Osteocyte (in vitro differentiated cells): ENCODE data around the gene HLA-B. TPM values are rescaled to one million over a fixed set of nuclear protein-coding genes. Genes with fewer than 3 reads are reported as not detected.

ENCODE experiments used
- DNase-seq: peaks from one replicate; pipeline ENCODE4 v3.0.0; 2021; ENCODE audit warnings: mixed read lengths; ENCODE audit not compliant: unreplicated experiment; ENCODE audit errors: extremely low spot score
- H3K27ac Mint-ChIP-seq: one replicate; pipeline ENCODE4 v1.8.0; 2021; ENCODE audit warnings: mild to moderate bottlenecking, mixed read lengths; ENCODE audit not compliant: unreplicated experiment
- H3K27me3 Mint-ChIP-seq: one replicate; pipeline ENCODE4 v1.8.0; 2021; ENCODE audit warnings: mixed read lengths; ENCODE audit not compliant: unreplicated experiment
- H3K36me3 Mint-ChIP-seq: one replicate; pipeline ENCODE4 v1.8.0; 2021; ENCODE audit warnings: mixed read lengths; ENCODE audit not compliant: unreplicated experiment
- H3K4me1 Mint-ChIP-seq: one replicate; pipeline ENCODE4 v1.8.0; 2021; ENCODE audit warnings: mixed read lengths; ENCODE audit not compliant: unreplicated experiment
- H3K4me3 Mint-ChIP-seq: one replicate; pipeline ENCODE4 v1.8.0; 2021; ENCODE audit warnings: mild to moderate bottlenecking, moderate library complexity, mixed read lengths; ENCODE audit not compliant: unreplicated experiment
- H3K9me3 Mint-ChIP-seq: one replicate; pipeline ENCODE4 v1.8.0; 2021; ENCODE audit warnings: mixed read lengths; ENCODE audit not compliant: unreplicated experiment
- CTCF ChIP-seq: fragments of 200-600 bp; sonication (generic); IDR thresholded peaks from 2 replicates; pipeline ENCODE4 v1.5.0; 2021; ENCODE audit warnings: antibody characterized with exemption, mild to moderate bottlenecking, moderate library complexity
- total RNA-seq: library from RNA; stranded (reverse); gene quantifications from 2 replicates; pipeline ENCODE4 v1.2.1, GENCODE V29; 2021

HLA-B gene
- total RNA-seq, 1 donor from 2014 or later, result 642 TPM

- Mint-ChIP-seq H3K9me3 (peaks cover 10% of the 10 kb centered on the region), H3K27me3 (peaks cover 88% of the 10 kb centered on the region), H3K36me3 (peaks cover 4% of the 10 kb centered on the region), H3K4me3 (no peak overlapping the region), H3K4me1 (peaks cover 7% of the 10 kb centered on the region), H3K27ac (no peak overlapping the region)
- DNase-seq, result no peak
- no peak for TF ChIP-seq CTCF
These were observed 11.5 kb upstream of the HLA-B start for GRCh38 chr6:31368461-31368860.

GRCh38 chr6:31366693-31367470 is 9.9 kb upstream of the HLA-B start:
- no peak overlapping the region for H3K4me3 Mint-ChIP-seq
- TF ChIP-seq CTCF, result peak; percentile 90
- peaks cover 86% of the 10 kb centered on the region for H3K27me3 Mint-ChIP-seq
- peak; percentile 95 for DNase-seq
- no peak overlapping the region for H3K27ac Mint-ChIP-seq
- H3K36me3 Mint-ChIP-seq, result peaks cover 3% of the 10 kb centered on the region
- H3K4me1 Mint-ChIP-seq, result peaks cover 7% of the 10 kb centered on the region
- H3K9me3 Mint-ChIP-seq, result peaks cover 2% of the 10 kb centered on the region

- no peak for TF ChIP-seq CTCF
- Mint-ChIP-seq H3K4me3 (no peak overlapping the region), H3K36me3 (peaks cover 4% of the 10 kb centered on the region), H3K4me1 (peaks cover 7% of the 10 kb centered on the region), H3K9me3 (no peaks in the 10 kb centered on the region), H3K27ac (no peak overlapping the region), H3K27me3 (peaks cover 90% of the 10 kb centered on the region)
- no peak for DNase-seq
These were observed 8.9 kb upstream of the HLA-B start for GRCh38 chr6:31365864-31366263.

- no peak overlapping the region for H3K27ac Mint-ChIP-seq
- peaks cover 4% of the 10 kb centered on the region for H3K36me3 Mint-ChIP-seq
- H3K4me1 Mint-ChIP-seq, result peaks cover 7% of the 10 kb centered on the region
- H3K9me3 Mint-ChIP-seq, result no peaks in the 10 kb centered on the region
- no peak overlapping the region for H3K4me3 Mint-ChIP-seq
- peaks cover 89% of the 10 kb centered on the region for H3K27me3 Mint-ChIP-seq
- no peak for TF ChIP-seq CTCF
- DNase-seq, result no peak
These were observed 6.8 kb upstream of the HLA-B start for GRCh38 chr6:31363811-31364210.

GRCh38 chr6:31362751-31363150 is 5.8 kb upstream of the HLA-B start:
- Mint-ChIP-seq H3K4me1 (peaks cover 10% of the 10 kb centered on the region), H3K4me3 (no peak overlapping the region), H3K27ac (no peak overlapping the region), H3K27me3 (peaks cover 89% of the 10 kb centered on the region), H3K9me3 (no peaks in the 10 kb centered on the region), H3K36me3 (peaks cover 4% of the 10 kb centered on the region)
- no peak for TF ChIP-seq CTCF
- DNase-seq, result no peak
